GM18519 (cell line): ENCODE data around the gene CYB561D2.
A peak's percentile ranks its signal among the peaks of the same experiment; 100 is the strongest.

Experiments used
- ATAC-seq: cut with Tn5 transposase; IDR thresholded peaks from one replicate; pipeline ENCODE4 v1.9.1; 2021; ENCODE audit warnings: mild to moderate bottlenecking, moderate library complexity; ENCODE audit not compliant: unreplicated experiment, low FRiP score

Gene CYB561D2

DNA sequence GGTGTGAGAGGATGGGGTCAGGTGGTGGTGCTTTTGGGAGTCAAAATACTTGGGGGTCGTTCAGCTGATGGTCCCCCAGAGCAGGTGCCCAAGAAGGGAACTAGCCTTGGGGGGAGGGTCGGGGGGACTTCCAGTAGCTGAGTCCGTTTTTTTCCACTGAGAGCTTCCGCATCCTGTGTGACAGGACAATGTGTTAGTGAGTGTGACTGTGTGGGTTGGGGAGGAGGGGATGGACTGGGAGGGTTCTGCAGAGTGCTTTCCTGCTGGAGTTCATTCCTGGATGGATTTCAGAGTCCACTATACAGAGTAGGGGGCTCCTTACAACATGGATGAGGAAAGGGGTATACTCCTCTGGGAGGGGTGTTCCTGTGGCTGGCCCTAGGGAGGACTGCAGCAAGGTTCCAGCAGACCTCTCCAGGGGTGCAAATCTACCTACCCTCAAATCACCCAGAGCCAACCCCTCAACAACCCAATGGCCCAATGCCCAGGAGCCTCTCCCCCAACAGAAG lies 27.5 kb upstream of the CYB561D2 start:
- ATAC-seq, result no peak

DNA sequence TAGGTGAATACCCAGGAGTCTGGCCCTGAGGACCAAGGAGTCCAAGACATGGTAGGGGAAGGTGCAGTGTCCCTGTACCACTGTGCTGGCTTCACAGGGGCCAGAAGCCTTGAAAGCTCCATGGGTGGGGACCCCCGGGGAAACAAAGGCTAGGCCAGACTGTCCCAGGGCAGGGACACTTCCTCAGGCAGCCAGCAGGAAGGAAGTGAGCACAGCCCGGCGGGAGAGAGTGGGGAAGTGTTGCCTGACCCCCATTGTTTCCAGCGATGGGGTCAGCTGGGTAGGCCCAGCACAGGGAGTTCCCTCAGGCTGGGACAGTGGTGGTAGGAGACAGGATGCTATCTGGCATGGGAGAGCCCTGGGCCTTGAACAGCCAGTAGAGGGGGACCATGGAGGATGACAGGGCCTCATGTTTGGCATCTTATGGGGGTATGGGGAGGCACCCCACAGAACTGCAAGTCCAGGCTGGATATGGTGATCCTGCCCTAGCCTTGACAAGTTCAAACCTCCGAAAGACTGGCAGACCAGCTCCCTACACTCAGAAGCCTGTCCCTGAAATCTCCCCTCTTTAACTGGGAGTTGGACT lies 27.0 kb upstream of the CYB561D2 start:
- ATAC-seq, result no peak

DNA sequence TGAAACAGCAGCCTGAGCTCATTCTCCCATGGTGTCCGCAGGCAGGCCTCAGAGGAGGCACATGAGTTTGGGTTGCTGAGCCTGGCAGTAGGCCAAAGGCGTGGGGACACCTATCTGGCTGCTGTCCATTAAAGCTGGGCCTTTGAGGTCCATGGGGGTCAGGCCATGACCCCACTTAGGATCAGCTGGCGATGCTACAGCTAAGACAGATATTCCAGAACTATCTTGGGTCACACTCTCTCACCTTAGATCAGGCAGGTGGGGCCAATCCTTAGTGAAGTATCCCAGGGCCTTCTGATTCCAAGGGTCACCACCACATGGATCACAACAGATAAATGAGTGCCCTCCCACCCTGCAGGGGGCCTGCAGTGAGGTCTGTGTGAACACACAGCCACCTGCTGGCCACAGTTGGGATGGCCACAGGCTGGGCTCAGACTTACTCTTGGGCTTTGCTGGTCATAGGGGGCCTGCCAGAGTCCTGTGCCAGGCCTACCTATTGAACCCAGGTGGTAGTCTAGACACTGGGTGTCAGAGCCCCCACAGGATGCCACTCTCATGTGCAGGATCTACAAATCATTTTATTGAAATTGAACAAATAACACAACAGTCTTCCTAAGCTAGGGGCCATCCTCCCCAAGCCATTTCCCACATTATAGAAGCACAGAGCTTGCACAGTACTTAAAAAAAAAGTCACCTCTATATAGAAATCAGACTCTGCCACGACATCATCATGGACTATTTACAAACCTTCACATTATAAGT lies 26.1 kb upstream of the CYB561D2 start:
- no peak for ATAC-seq

DNA sequence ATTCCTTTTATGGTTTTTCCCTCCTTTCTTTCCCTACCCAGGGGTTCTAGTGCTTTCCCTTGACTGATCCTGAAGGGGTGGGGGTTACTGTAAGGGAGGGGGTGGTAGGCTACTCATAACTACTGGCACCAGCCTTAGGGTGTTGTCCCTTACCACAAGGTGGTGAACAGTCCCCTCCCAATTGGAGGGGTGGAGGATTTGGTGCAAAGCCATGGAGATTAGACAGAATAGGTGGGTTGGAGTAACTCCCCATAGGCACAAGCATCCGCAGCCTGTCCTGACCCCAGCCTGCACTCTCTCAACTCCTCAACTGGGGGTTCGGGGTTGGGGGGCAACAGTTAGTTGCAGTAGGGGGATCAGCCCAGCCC lies 25.6 kb upstream of the CYB561D2 start:
- ATAC-seq, result no peak

DNA sequence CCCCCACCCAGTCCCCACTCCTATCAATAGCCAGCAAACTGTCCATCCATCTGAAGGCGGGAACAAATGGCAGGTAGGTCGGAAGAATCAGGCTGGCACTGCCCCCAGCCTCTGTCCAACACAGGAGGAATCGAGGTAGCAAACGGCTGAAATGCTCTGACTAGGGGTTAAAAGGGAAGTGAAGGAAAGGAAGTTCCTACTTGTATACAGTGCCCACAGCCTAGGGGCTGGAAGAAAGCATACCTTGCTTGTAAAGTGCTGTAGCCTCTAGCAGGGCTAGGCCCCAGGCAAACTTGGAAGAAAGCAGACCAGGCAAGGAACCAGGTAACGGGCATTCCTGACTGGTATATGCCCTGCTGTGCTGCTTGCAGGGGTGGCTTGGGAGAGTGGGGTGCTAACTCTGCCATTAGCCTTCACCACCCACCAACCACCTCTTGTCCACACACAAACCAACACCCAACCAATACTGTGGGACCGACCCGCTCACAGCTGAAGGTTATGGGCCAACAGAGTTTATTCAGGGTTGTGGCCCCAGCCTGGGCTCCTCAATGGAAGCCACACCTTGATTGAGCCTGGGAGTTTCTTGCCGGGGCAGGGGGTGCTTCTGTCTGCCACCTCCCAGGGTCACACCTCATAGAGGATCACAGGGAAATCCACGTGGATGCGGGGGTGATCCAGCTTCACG lies 25.0 kb upstream of the CYB561D2 start:
- no peak for ATAC-seq

DNA sequence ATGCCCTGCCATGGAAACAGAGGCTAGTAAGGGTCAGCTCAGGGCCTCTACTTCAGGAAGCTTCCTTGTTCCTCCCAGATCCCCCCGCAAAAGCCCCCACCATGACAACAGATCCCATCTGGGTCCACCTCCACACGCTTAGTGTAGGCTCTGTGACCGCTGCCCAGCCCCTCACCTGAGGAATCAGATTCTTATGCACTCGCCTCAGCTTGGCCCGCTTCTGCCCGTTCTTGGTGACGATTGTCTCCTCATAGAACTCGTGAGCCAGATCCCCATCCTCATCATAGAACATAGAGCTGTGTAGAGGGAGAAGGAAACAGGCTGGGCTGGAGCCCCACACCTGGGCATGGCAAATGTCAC lies 24.5 kb upstream of the CYB561D2 start:
- no peak for ATAC-seq

DNA sequence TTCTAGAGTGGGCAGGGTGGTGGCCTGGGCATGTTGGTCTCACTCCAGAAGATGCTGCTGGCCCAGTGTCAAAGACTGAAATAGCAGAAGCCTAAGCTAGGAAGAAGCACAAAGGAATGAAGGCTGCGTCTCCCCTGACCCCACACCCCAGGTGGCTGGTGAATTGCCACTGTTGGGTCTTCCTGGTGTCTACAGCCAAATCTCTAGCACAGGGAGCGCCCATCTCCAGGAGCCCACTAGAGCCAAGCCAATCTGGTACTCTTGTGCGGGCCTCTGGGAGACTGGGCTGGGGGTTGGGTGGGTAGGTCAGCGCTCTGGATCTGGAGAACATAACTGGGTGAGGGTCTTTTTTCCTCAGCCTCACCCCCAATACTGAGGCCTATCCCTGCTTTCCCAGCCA lies 23.5 kb upstream of the CYB561D2 start:
- ATAC-seq, result no peak

DNA sequence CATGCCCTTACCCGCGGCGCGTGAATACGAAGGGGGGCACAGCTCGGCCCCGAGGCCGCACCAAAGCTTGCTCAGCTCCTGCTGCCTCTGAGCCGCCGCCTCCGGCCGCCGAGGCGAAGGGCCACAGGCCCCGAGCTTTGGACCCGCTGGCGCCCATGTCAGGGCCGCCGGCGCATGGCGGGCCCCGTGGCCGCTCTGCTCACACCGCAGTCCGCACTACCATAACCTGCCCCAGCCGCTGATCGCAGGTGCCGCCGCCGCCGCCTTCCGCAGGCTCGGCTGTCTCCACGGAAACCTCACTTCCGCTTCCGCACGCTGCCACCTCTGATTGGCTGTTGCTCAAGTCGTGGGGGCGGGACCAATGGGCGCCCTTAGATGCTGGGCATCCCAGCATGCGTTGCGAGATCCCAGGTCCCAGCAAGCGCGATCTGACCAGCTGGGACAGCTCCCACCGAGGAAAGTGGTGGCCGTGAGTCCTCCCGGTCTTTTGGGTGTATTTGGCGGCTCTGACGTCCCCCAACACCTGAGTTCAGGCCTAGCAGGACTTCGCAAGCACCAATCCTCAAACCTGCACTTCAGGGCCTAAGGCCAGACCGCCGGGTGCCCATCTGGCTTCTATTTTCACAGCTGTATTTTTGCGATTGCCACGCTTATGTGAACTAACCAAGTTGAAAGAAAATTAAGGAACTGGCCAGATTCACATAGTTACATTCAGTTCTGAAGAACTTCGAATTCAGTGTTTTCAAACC lies 22.5 kb upstream of the CYB561D2 start, which contains the start of gene TUSC2:
TSS of gene TUSC2 (minus strand) at position 281 of the 749 bp plus-strand sequence. CDS start at position 157, 124 bp downstream.
- peak; percentile 63 for ATAC-seq

DNA sequence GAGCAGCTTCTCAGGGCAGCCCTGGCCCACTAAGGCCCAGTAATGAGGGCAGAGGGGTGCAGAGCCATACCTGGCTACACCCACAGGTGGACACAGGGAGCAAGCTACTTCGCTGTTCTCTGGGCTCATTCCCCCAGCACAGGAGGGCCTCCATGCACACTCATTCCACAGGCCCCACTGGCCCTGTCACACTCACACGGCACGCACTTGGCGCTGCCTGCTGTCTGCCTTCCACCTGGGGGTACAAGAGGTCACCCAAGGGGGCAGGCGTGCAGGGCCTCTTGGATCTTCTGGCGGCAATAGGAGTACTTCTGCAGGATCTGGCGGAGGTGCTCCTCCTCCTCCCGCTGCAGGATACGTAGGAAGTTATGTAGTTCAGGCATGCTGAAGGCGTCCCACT lies 20.3 kb upstream of the CYB561D2 start:
- ATAC-seq, result no peak

DNA sequence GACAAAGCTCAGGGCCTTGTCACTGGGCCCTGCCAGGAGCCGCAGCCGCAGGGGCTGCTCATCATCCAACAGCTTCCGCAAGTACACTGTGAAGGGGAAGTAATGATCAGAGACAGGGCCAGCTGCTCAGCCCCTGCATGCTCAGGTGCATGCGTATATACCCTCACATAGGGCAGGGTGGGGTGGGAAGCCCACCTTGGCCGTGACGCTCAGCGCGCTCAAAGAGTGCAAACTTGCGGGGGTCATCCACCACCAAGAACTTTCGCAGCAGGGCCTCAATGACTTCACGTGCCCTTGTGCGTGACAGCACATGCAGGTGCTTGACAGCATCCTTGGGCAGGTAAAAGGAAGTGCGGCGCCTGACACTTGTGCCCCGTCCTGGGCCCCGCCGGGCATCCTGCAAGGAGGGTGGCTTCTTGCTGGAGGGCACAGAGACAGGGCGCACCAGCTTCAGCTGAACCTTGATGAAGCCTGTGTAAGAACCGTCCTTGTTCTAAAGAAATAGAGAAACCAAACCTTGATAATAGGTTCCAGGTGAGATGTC lies 19.2 kb upstream of the CYB561D2 start:
- ATAC-seq, result no peak

DNA sequence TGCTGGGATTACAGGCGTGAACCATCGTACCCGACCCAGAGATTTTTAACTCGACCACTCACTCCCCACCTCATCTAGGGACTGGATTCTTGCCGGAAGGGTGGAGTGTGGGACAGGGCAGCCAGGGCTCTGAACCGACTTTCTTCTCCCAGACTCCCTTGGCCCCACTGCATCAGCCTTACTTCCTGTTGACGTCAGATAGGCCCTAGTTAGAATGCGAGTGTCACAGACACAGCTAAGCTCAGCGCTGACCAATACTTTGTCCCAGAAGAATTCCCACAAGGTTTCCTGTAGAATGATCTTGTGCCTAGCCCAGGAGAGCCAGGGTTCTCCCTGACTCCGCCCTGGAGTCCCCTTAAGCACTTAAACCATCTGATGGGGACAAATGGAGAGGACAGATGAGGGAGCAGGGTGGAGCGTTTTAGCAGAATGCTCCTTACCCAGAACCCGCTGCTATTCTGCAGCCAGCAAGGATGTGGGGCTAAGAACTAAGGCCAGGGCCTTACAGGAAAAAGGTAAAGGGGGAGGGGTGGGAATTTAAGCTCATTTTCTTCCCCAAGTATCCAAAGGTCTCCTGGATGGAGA lies 16.8 kb upstream of the CYB561D2 start:
- no peak for ATAC-seq

DNA sequence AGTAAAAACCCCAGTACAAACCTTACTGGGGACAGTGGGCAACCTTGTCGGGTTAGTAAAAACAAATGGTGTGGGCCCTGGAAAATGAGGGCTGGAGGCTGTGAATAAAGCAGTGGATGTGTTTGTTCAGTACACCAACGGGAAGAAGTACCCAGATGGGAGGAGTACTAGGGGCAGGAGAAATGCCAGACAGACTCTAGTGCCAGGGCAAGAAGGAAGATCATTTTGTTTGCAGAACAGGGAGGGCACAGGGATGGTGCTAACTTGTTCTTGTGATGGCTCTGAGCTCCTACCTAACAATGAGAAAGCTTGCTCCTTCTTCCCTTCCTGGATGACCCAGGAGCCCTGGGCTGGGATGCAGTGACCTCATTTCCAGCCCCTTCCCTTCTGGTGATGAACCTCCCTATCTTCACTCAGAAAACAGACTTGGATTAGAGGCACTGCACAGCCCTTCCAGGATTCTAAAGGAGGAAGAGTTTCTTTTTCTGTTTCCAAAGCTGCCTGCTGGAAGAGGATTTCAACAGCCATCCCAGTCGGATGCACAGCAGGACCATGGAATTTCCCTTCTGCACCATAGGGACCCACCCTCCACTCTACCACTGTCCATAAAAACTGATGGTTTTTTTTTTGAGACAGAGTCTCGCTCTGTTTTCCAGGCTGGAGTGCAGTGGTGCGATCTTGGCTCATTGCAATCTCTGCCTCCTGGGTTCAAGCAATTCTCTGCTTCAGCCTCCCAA lies 16.2 kb upstream of the CYB561D2 start:
- ATAC-seq, result no peak

DNA sequence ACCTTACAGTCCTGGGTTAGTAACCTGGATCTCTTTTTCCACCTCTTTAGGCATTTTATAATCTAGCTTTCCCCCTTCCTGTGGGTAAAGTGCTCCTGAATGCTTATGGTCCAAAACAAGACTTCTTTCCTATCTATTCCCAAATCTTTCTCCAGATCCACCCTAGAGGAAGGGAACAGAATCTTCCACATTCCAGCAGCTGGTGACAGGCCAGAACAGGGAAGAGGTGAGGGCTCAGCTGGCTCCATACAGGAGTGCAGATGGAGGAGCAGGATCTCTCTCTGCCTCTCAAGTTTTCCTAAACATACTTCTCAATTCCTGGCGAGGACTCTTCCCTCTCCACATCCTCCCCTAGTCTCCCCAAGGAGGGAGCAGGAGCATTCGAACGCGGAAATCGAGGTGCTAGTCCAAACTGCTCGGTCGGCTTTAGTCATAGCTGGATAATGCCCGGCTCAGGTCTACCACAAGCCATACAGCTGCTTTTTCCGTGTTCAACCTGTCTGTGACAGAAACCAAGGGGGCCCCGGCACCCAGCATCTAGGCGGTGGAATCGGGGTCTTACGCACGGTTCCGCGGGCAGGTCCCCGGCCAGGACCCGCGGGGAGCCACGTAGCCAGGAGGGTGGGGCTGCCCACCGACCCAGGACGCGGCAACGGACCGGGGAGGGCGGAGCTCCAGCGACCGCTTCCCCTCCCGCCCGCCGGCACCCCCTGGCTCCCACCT lies 14.0 kb upstream of the CYB561D2 start:
- ATAC-seq, result peak; percentile 16

DNA sequence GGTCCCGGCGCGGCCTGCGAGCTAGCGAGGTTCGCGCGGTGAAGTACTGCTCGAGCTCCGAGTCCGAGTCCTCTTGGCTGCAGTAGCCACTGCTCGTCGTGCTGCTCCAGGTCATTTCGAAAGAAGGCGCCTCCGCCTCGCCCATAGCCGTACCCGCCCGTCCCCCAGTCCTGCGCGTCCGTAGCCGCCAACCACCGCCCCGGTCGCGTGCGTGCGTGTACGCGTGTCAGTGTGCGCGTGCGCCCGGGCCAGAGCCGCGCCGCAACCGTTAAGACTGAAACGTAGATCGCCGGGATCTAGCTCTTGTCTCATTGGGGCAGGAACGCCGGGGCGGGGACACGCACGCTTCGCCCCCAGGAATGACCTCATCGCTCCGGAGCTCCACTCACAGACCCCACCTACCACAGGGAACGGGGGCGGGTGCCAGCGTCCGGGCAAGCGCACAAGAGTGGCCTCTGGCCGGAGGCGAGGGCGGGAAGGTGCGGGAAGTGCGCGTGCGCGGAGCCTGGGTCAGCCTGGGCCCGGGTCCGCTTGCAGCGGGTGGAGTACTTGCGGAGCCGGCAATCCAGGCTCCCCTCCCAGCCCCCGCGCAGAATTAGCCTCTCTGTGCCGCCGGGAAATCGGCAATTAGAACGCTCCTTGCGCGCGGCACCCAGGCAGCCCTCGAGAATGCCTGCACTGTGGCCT lies 13.3 kb upstream of the CYB561D2 start:
- ATAC-seq, result peak; percentile 66

DNA sequence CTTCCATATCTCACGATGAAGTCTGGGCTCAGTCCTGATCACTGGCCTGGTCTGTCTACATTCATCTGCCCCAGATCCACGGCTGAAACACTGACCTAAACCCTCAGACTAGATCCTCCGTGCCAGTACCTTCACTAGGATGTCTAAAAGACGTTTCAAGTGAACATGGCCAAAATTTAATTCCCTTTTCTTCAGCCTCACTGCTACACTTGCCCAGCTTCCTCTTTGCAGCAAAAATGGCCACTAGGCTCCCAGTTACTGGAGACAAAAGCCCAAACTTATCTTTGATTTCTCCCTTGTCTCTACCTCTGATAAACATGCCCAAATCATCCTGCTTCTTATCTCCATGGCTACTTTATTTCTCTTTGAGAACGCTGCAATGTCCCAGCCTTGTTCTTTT lies 11.7 kb upstream of the CYB561D2 start:
- ATAC-seq, result no peak

DNA sequence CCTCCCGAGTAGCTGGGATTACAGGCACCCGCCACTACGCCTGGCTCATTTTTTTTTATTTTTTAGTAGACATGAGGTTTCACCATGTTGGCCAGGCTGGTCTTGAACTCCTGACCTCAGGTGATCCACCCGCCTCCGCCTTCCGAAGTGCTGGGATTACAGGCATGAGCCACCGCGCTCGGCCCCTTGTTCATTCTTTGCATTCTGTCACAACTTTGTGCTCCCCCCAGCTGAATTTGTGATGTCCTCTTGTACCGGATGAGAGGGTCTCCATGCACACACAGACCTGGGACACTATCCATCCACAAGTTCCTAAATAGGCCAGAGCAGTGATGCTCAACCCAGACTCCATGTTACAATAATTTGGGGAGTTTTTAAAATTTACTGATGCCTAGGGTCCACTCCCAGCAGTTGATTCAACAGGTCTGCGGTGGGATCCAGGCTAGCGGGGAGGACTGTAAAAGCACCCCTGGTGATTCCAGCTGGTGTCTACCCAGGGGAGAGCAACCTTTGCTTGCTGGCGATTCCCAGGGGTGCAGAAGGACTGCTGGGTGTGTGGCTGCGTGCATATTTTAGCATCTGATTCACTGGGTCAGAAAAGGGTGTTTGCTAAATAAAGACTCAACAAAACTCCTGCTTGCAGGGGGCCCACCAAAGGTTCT lies 11.0 kb upstream of the CYB561D2 start:
- ATAC-seq, result no peak

DNA sequence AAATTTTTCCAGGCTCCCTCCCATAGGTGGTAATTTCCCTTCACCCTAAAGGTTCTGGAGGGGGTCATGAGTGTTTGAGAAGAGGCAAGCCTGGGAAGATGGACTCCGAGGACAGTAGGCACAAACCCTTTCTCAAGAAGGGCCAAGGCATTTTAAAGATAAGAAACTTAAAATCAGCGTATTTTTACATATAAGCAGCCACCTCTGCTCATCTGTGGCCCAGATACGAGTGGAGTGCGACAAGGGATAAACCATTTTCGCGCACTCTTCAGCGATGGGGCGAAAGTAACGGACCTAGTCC lies 10.6 kb upstream of the CYB561D2 start:
- no peak for ATAC-seq
